ENCODE results near the gene CCDC3.

The CCDC3 gene

GRCh38 chr10:12862459-12862858 is 139.1 kb downstream of the CCDC3 start:
- no peak for TF ChIP-seq CTCF (IDR thresholded peaks at IDR 0.05; ENCODE audit: insufficient read depth, low read length)
- no peak for TF ChIP-seq POLR2AphosphoS5 (IDR thresholded peaks at IDR 0.05; ENCODE audit: low read depth)
- no peak for TF ChIP-seq GABPA (IDR thresholded peaks at IDR 0.05; ENCODE audit: low read depth)
- TF ChIP-seq REST (IDR thresholded peaks at IDR 0.05; ENCODE audit: insufficient replicate concordance, low read depth): no peak
- Histone ChIP-seq H3K27me3 (ENCODE audit: insufficient read depth, poor library complexity, severe bottlenecking) (no peaks in the 10 kb centered on the region), H3K27ac (replicated peaks) (no peak overlapping the region), H3K4me3 (replicated peaks; ENCODE audit: insufficient read depth, low read length) (no peak overlapping the region)
- DNase-seq (ENCODE audit: low read depth in 1 of 2, low spot score in 1 of 2): no peak

GRCh38 chr10:12854988-12855387 is 146.5 kb downstream of the CCDC3 start:
- DNase-seq (ENCODE audit: low read depth in 1 of 2, low spot score in 1 of 2): no peak
- Histone ChIP-seq H3K27ac (replicated peaks) (no peak overlapping the region), H3K27me3 (ENCODE audit: insufficient read depth, poor library complexity, severe bottlenecking) (no peaks in the 10 kb centered on the region), H3K4me3 (replicated peaks; ENCODE audit: insufficient read depth, low read length) (no peak overlapping the region)
- TF ChIP-seq SPI1 (IDR thresholded peaks at IDR 0.05; ENCODE audit: borderline replicate concordance, low read depth): no peak
- no peak for TF ChIP-seq CTCF (IDR thresholded peaks at IDR 0.05; ENCODE audit: insufficient read depth, low read length)
- TF ChIP-seq POLR2AphosphoS5 (IDR thresholded peaks at IDR 0.05; ENCODE audit: low read depth): no peak
- no peak for TF ChIP-seq GABPA (IDR thresholded peaks at IDR 0.05; ENCODE audit: low read depth)
- no peak for TF ChIP-seq REST (IDR thresholded peaks at IDR 0.05; ENCODE audit: insufficient replicate concordance, low read depth)

GRCh38 chr10:12852687-12853086 is 148.8 kb downstream of the CCDC3 start:
- Histone ChIP-seq H3K4me3 (replicated peaks; ENCODE audit: insufficient read depth, low read length) (no peak overlapping the region), H3K27me3 (ENCODE audit: insufficient read depth, poor library complexity, severe bottlenecking) (no peaks in the 10 kb centered on the region), H3K27ac (replicated peaks) (no peak overlapping the region)
- TF ChIP-seq REST (IDR thresholded peaks at IDR 0.05; ENCODE audit: insufficient replicate concordance, low read depth) (no peak), GABPA (IDR thresholded peaks at IDR 0.05; ENCODE audit: low read depth) (no peak), CTCF (IDR thresholded peaks at IDR 0.05; ENCODE audit: insufficient read depth, low read length) (no peak), SPI1 (IDR thresholded peaks at IDR 0.05; ENCODE audit: borderline replicate concordance, low read depth) (no peak), POLR2AphosphoS5 (IDR thresholded peaks at IDR 0.05; ENCODE audit: low read depth) (no peak)
- no peak for DNase-seq (ENCODE audit: low read depth in 1 of 2, low spot score in 1 of 2)

Data from HL-60 (cell line).